COLO829 (cell line): ENCODE data around the gene ANAPC5.
"Not testable (repeated sequence)": the region's sequence is repeated elsewhere in the genome, so short reads cannot be mapped to it uniquely, and the experiment has no call there.

Experiments
- DNase-seq: peaks from one replicate; pipeline ENCODE4 v3.0.0; 2012; ENCODE audit warnings: low spot score

Gene ANAPC5

GRCh38 chr12:121285856-121286255 is 66.4 kb downstream of the ANAPC5 start:
- DNase-seq = no peak

- DNase-seq = no peak
Observed at GRCh38 chr12:121284551-121285390, 67.4 kb downstream of the ANAPC5 start.

GRCh38 chr12:121283841-121284240 is 68.4 kb downstream of the ANAPC5 start:
- no peak for DNase-seq

GRCh38 chr12:121283388-121283787 is 68.8 kb downstream of the ANAPC5 start:
- no peak for DNase-seq

- not testable (repeated sequence) for DNase-seq
Observed at GRCh38 chr12:121282910-121283309, 69.3 kb downstream of the ANAPC5 start.

- no peak for DNase-seq
Observed at GRCh38 chr12:121282072-121282742, 70.0 kb downstream of the ANAPC5 start.

- DNase-seq = not testable (repeated sequence)
Observed at GRCh38 chr12:121281116-121281515, 71.1 kb downstream of the ANAPC5 start.

GRCh38 chr12:121280531-121280930 is 71.7 kb downstream of the ANAPC5 start:
- not testable (repeated sequence) for DNase-seq

- no peak for DNase-seq
Observed at GRCh38 chr12:121279507-121279915, 72.7 kb downstream of the ANAPC5 start.

GRCh38 chr12:121279071-121279375 is 73.2 kb downstream of the ANAPC5 start:
- DNase-seq = peak; percentile 62

GRCh38 chr12:121278169-121279070 is 73.8 kb downstream of the ANAPC5 start:
- no peak for DNase-seq

GRCh38 chr12:121277374-121277759 is 74.8 kb downstream of the ANAPC5 start:
- no peak for DNase-seq

GRCh38 chr12:121274036-121274763 is 78.0 kb downstream of the ANAPC5 start:
- DNase-seq = no peak

GRCh38 chr12:121273364-121273896 is 78.8 kb downstream of the ANAPC5 start:
- DNase-seq = no peak

GRCh38 chr12:121267822-121268221 is 84.4 kb downstream of the ANAPC5 start:
- no peak for DNase-seq

- no peak for DNase-seq
Observed at GRCh38 chr12:121264951-121265515, 87.2 kb downstream of the ANAPC5 start.

- DNase-seq = no peak
Observed at GRCh38 chr12:121264135-121264534, 88.1 kb downstream of the ANAPC5 start.

- DNase-seq = no peak
Observed at GRCh38 chr12:121263206-121263935, 88.8 kb downstream of the ANAPC5 start.

GRCh38 chr12:121261398-121261797 is 90.8 kb downstream of the ANAPC5 start:
- DNase-seq = no peak

GRCh38 chr12:121260091-121260490 is 92.1 kb downstream of the ANAPC5 start:
- DNase-seq = no peak

- DNase-seq = no peak
Observed at GRCh38 chr12:121259074-121259473, 93.1 kb downstream of the ANAPC5 start.
